GM12892 (cell line): Measurements from ENCODE around the gene AMBP.

Experiments
- POLR2A ChIP-seq: IDR thresholded peaks from 2 replicates; pipeline ENCODE4 v1.6.1; 2011; ENCODE audit warnings: low read depth, low read length, control low read depth
- POLR2AphosphoS5 ChIP-seq: IDR thresholded peaks from 2 replicates; pipeline ENCODE4 v1.6.1; 2011; ENCODE audit warnings: low read depth, low read length, control low read depth

GRCh38 chr9:114016629-114017423, 61.3 kb downstream of the AMBP start:
- no peak for TF ChIP-seq POLR2A
- TF ChIP-seq POLR2AphosphoS5 = no peak
